Medulla oblongata (tissue), 1 donor: Measurements from ENCODE around the gene DNPH1.

Experiments
- DNase-seq: peaks from one replicate; pipeline ENCODE4 v3.0.0-alpha.2; 2015; ENCODE audit errors: extremely low spot score

DNPH1 gene

GRCh38 chr6:43243664-43244321, 14.5 kb upstream of the DNPH1 start:
- DNase-seq, result no peak

GRCh38 chr6:43242908-43243663, 13.8 kb upstream of the DNPH1 start, which contains the start of gene TTBK1:
Gene TTBK1, plus strand, starts transcription at chr6:43243481. Its CDS starts 3,180 bp downstream, at chr6:43246661.
- no peak for DNase-seq

DNA sequence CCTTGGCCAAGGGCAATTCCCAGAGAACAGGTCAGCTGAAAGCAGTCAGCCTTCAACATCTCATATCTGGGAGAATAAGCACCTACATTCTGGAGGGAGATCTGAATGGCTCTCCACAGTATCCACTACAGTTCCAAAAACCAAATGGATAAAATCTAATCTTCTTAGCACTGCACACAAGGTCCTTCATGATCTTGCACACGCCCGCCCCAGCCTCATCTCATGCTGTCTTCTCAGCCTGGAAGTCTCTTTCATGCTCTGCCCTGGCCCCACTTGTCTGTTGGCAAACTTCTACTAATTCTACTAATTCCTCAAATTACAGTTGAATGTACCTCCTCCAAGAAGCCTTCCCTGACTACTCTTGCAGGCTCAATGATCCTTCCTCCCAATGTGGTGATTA, 12.2 kb upstream of the DNPH1 start:
- DNase-seq, result no peak

DNA sequence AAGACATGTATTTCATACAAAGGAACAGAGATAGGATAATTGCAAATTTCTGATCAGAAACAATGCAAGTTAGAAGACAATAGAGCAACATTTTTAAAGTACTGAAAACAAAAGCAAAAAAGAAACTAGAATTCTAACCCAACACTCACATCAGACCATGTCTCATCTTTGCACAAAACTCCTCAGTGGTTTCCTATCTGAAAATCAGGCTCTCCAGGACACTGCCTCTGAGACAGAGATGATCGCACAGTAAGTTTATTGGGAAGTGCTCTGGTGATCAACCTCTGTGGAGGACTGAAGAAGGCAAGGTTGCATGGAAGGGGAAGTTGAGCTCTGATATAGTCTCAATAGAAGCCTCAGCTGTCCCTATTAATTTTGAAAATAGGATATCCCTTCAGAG, 11.7 kb upstream of the DNPH1 start:
- DNase-seq, result no peak

DNA sequence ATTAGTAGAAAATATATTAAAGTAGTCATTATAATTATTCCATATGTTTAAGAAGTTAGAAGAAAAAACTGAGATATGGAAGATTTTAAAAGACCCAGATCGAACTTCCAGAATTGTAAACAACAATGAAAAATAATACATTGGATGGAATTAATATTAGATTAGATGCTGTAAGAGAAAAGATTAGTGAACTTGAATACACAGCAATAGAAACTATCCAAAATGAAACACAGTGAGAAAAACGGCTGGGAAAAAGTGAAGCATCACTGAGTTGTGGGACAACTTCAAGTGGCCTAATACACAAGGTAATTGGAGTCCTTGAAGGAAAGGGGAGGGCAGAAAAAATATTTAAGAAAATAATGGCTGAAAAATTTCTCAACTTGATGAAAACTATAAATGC, 9.8 kb upstream of the DNPH1 start:
- no peak for DNase-seq

GRCh38 chr6:43235841-43236240, 6.6 kb upstream of the DNPH1 start:
- DNase-seq, result no peak

DNA sequence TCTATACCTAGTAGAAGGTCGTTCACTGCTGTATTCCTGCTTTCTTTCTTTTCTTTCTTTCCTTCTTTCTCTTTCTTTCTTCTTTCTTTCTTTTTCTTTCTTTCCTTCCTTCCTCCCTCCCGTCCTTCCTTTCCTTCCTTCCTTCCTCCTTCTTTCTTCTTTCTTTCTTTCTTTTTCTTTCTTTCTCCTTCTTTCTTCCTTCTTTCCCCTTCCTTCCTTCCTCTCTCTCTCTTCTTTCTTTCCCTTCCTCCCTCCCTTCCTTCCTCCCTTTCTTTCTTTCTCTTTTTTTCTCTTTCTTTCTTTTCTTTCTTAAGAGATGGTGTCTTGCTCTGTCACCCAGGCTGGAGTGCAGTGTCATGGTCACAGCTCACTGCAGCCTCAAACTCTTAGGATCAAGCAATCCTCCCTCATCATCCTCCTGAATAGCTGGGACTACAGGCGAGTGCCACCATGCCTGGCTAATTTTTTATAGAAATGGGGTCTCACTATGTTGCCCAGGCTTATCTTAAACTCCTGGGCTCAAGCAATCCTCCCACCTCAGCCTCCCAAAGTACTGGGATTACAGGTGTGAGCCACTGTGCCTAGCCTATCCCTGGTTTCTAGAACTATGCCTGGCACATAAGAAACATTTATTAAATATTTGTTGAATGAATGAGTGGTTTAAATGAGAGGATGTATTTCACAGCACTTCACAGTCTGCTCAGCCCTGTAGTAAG, 2.6 kb upstream of the DNPH1 start:
- DNase-seq, result no peak

DNA sequence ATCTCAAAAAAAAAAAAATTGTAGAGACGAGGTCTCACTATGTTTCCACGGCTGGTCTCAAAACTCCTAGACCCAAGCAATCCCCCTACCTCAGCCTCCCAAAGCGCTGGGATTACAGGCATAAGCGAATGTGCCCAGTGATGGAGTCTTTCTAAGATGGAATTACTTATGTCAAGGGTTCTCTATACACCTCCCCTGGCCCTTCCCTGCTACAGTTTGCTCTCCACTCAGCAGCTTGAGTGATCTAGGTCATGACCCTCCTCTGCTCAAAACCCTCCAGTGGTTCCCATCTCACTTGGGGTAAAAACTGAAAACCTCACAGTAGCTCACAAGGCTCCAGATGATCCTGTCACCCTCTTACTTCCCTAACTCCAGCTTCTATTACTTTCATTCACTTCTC, 1.8 kb upstream of the DNPH1 start:
- no peak for DNase-seq

- no peak for DNase-seq
Measured at GRCh38 chr6:43229803-43230620, 731 bp upstream of the DNPH1 start.

DNA sequence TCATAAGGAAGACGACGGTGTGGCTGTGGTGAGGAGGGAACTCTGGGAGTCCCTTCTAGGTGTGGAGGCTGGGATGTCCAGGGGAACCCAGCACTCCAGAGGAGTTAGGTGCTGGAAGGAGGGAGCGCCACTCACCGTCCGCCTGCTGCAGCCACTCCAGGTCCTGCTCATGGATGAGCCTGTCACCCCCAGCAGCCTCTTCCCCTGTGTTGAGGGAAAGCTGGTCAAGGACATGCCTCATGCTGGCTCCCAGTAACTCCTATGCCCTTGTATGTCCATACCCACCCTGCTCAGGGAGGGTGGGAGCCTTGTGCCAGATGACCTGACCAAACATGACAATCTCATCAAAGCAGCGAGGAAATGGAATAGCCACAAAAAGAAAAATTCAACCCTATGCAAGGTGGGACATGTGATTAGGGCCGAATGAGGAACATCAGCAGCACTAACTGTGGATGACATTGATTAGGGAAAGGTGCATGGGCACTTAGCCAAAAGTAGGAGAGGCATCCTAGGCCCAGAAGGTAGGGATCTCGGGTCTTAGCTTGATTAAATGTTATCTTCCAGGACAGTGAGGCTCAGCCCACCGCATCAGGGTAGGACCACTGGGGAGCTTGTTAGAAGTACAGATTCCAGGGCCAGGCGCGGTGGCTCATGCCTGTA, 3.0 kb downstream of the DNPH1 start:
- no peak for DNase-seq

- no peak for DNase-seq
Measured at GRCh38 chr6:43223175-43223574, 6.1 kb downstream of the DNPH1 start.

GRCh38 chr6:43222418-43223059, 6.7 kb downstream of the DNPH1 start:
- no peak for DNase-seq

- peak; percentile 60 for DNase-seq
Measured at GRCh38 chr6:43221046-43221972, 8.0 kb downstream of the DNPH1 start.

DNA sequence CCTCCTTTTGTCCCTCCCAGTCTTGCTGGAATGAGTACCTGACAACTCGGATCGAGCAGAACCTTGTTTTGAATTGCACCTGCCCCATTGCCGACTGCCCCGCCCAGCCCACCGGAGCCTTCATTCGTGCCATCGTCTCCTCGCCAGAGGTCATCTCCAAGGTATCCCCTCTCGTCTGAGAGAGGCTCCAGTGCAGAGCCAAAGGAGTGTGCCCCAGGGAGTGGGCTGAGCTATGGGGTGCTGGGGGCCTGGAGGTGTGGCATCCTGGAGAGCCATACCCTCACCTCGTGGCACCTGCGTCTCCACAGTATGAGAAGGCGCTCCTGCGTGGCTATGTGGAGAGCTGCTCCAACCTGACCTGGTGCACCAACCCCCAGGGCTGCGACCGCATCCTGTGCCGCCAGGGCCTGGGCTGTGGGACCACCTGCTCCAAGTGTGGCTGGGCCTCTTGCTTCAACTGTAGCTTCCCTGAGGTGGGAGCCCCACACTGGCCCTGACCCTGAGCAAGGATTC, 8.8 kb downstream of the DNPH1 start:
- DNase-seq, result no peak

DNA sequence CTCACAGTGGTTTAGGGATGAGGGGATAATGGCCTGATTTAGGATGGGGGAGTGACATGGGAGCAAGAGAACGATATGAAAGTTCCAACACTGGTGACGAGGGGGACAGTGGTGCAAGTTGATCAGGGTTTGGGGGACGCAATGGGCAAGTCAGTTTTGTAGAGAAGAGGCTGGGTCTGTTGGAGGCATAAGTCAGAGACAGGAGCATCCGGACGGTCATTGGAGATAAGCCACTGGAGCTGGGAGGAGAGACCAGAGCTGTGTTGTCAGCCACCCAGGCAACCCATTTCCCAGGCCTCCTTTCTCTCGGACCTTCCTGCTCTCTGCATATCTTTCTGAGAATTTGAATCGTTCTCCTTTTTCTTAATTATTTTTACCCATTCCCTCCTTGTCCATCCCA, 9.5 kb downstream of the DNPH1 start:
- no peak for DNase-seq

GRCh38 chr6:43219119-43219518, 10.2 kb downstream of the DNPH1 start:
- no peak for DNase-seq

GRCh38 chr6:43217351-43217750, 11.9 kb downstream of the DNPH1 start:
- no peak for DNase-seq

- DNase-seq, result no peak
Measured at GRCh38 chr6:43216200-43216599, 13.1 kb downstream of the DNPH1 start.

DNA sequence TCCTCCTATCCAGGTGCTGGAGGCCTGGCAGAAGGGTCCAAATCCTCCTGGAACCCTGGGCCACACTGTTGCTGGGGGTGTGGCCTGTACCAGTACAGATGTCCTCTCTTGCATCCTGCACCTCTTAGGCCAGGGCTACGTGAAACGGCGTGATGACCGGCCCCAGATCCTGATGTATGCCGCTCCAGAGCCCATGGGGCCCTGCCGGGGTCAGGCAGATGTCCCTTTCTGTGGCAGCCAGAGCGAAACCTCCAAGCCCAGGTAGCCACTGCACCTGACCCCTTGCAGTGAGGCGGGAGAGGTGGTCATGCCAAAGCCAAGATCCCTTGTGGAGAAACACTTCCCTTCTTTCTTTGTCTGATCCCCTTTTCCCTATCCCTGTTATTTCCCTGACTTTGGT, 14.2 kb downstream of the DNPH1 start:
- DNase-seq, result no peak

DNA sequence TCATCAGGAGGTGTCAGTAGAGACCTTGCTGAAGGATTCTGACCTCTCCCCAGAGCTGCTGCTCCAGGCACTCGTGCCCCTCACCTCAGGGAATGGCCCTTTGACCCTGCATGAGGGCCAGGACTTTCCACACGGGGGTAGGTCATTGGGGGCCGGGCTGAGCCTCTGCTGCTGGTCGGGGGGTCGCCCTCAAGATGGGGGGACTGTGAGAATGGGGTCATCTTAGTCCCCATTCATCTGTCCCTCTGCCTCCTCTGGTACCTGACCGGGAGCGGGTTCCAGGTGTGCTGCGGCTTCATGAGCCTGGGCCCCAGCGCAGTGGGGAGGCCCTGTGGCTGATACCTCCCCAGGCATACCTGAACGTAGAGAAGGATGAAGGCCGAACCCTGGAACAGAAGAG, 15.8 kb downstream of the DNPH1 start:
- DNase-seq, result no peak
